H9 (cell line): Measurements from ENCODE around the gene GATA2. TPM values are rescaled to one million over a fixed set of nuclear protein-coding genes. Genes with fewer than 3 reads are reported as not detected.

Source experiments
- DNase-seq: peaks from one replicate; pipeline ENCODE4 v3.0.0-alpha.2; 2017
- H2AFZ ChIP-seq: one replicate; pipeline ENCODE4 v1.6.1; 2013; ENCODE audit warnings: mild to moderate bottlenecking, low read length, control low read depth, moderate library complexity
- H2AK5ac ChIP-seq: 2 replicates; pipeline ENCODE4 v1.6.1; 2013; ENCODE audit warnings: low read length, control low read depth, mixed read lengths; ENCODE audit not compliant: insufficient read length
- H2BK120ac ChIP-seq: one replicate; pipeline ENCODE4 v1.6.1; 2013; ENCODE audit warnings: low read depth, mild to moderate bottlenecking, low read length, control low read depth, inconsistent platforms; ENCODE audit not compliant: poor library complexity, severe bottlenecking
- H2BK12ac ChIP-seq: 2 replicates; pipeline ENCODE4 v1.6.1; 2013; ENCODE audit warnings: low read length, control low read depth, mixed read lengths, low read depth; ENCODE audit not compliant: insufficient read length
- H2BK15ac ChIP-seq: 2 replicates; pipeline ENCODE4 v1.6.1; 2013; ENCODE audit warnings: low read depth, low read length, control low read depth
- H2BK20ac ChIP-seq: one replicate; pipeline ENCODE4 v1.6.1; 2013; ENCODE audit warnings: low read depth, mild to moderate bottlenecking, low read length, control low read depth, inconsistent platforms; ENCODE audit not compliant: poor library complexity, severe bottlenecking
- H2BK5ac ChIP-seq: 2 replicates; pipeline ENCODE4 v1.6.1; 2013; ENCODE audit warnings: low read length, control low read depth, mixed read lengths; ENCODE audit not compliant: insufficient read length
- H3K14ac ChIP-seq: 2 replicates; pipeline ENCODE4 v1.6.1; 2013; ENCODE audit warnings: low read length, control low read depth; ENCODE audit not compliant: insufficient read depth
- H3K18ac ChIP-seq: 2 replicates; pipeline ENCODE4 v1.6.1; 2013; ENCODE audit warnings: low read depth, mild to moderate bottlenecking, mixed read lengths, low read length, control low read depth; ENCODE audit not compliant: insufficient read length
- H3K23ac ChIP-seq: 2 replicates; pipeline ENCODE4 v1.6.1; 2013; ENCODE audit warnings: low read length, control low read depth, mixed read lengths, low read depth; ENCODE audit not compliant: insufficient read length
- H3K23me2 ChIP-seq: 2 replicates; pipeline ENCODE4 v1.6.1; 2013; ENCODE audit warnings: low read depth, mild to moderate bottlenecking, mixed read lengths, low read length, control low read depth; ENCODE audit not compliant: insufficient read length, poor library complexity, severe bottlenecking
- H3K27ac ChIP-seq: 2 replicates; pipeline ENCODE4 v1.5.1; 2013; ENCODE audit warnings: low read length, control low read depth, mixed read lengths, low read depth; ENCODE audit not compliant: insufficient read length
- H3K27me3 ChIP-seq: 2 replicates; pipeline ENCODE4 v1.6.1; 2013; ENCODE audit warnings: low read length, control low read depth, inconsistent platforms; ENCODE audit not compliant: insufficient read depth
- H3K4ac ChIP-seq: 2 replicates; pipeline ENCODE4 v1.6.1; 2013; ENCODE audit warnings: low read depth, mild to moderate bottlenecking, control low read depth, inconsistent platforms, low read length, moderate library complexity
- H3K4me1 ChIP-seq: 2 replicates; pipeline ENCODE4 v1.6.1; 2013; ENCODE audit warnings: low read length, control low read depth, inconsistent platforms; ENCODE audit not compliant: insufficient read depth
- H3K4me2 ChIP-seq: 2 replicates; pipeline ENCODE4 v1.6.1; 2013; ENCODE audit warnings: low read length, control low read depth, mixed read lengths; ENCODE audit not compliant: insufficient read length, insufficient read depth
- H3K56ac ChIP-seq: 2 replicates; pipeline ENCODE4 v1.6.1; 2013; ENCODE audit warnings: low read depth, mild to moderate bottlenecking, mixed read lengths, low read length, control low read depth; ENCODE audit not compliant: insufficient read length
- H3K79me1 ChIP-seq: 2 replicates; pipeline ENCODE4 v1.6.1; 2013; ENCODE audit warnings: low read depth, mild to moderate bottlenecking, moderate library complexity, low read length, control low read depth, inconsistent platforms; ENCODE audit not compliant: insufficient read depth, poor library complexity, severe bottlenecking
- H3K79me2 ChIP-seq: 2 replicates; pipeline ENCODE4 v1.6.1; 2013; ENCODE audit warnings: low read length, control low read depth, inconsistent platforms; ENCODE audit not compliant: insufficient read depth
- H3K9ac ChIP-seq: 2 replicates; pipeline ENCODE4 v1.6.1; 2013; ENCODE audit warnings: low read length, control low read depth, mixed read lengths; ENCODE audit not compliant: insufficient read length; ENCODE audit errors: extremely low read depth
- H3K9me3 ChIP-seq: one replicate; pipeline ENCODE4 v1.6.1; 2013; ENCODE audit warnings: low read depth, low read length, inconsistent platforms; ENCODE audit not compliant: control insufficient read depth
- H3T11ph ChIP-seq: one replicate; pipeline ENCODE4 v1.6.1; 2013; ENCODE audit warnings: mild to moderate bottlenecking, low read length, control low read depth, inconsistent platforms
- H4K20me1 ChIP-seq: one replicate; pipeline ENCODE4 v1.6.1; 2013; ENCODE audit not compliant: control insufficient read depth, insufficient read length, insufficient read depth
- H4K5ac ChIP-seq: 2 replicates; pipeline ENCODE4 v1.6.1; 2013; ENCODE audit warnings: low read depth, mild to moderate bottlenecking, mixed read lengths, low read length, control low read depth; ENCODE audit not compliant: insufficient read length
- H4K8ac ChIP-seq: replicated peaks from 2 replicates; pipeline ENCODE4 v1.6.1; 2013; ENCODE audit warnings: low read length, control low read depth, mixed read lengths, low read depth; ENCODE audit not compliant: insufficient read length
- H4K91ac ChIP-seq: 2 replicates; pipeline ENCODE4 v1.6.1; 2013; ENCODE audit warnings: low read depth, mild to moderate bottlenecking, moderate library complexity, mixed read lengths, low read length, control low read depth; ENCODE audit not compliant: insufficient read length
- H3K27ac Mint-ChIP-seq, 3 experiments: 2 replicates in 2 of 3; 3 replicates in 1 of 3; pipeline ENCODE4 v1.8.0; 2020 to 2021; ENCODE audit warnings: mixed read lengths in 3 of 3, mild to moderate bottlenecking in 1 of 3, moderate library complexity in 1 of 3
- H3K27me3 Mint-ChIP-seq: 2 replicates; pipeline ENCODE4 v1.8.0; 2021; ENCODE audit warnings: low read depth, mild to moderate bottlenecking, moderate library complexity, mixed read lengths
- H3K36me3 Mint-ChIP-seq, 3 experiments: 2 replicates in 2 of 3; 3 replicates in 1 of 3; pipeline ENCODE4 v1.8.0; 2020 to 2021; ENCODE audit warnings: low read depth in 3 of 3, mixed read lengths in 3 of 3; ENCODE audit not compliant: insufficient read depth in 1 of 3
- H3K4me1 Mint-ChIP-seq, 2 experiments: 2 replicates each; pipeline ENCODE4 v1.8.0; 2020; ENCODE audit warnings: mixed read lengths in 2 of 2
- H3K4me3 Mint-ChIP-seq, 2 experiments: 2 replicates in 1 of 2; 3 replicates in 1 of 2; pipeline ENCODE4 v1.8.0; 2020 to 2021; ENCODE audit warnings: mild to moderate bottlenecking in 2 of 2, mixed read lengths in 2 of 2, moderate library complexity in 1 of 2
- H3K9me3 Mint-ChIP-seq, 2 experiments: 2 replicates in 1 of 2; 3 replicates in 1 of 2; pipeline ENCODE4 v1.8.0; 2020; ENCODE audit warnings: mild to moderate bottlenecking in 2 of 2, mixed read lengths in 2 of 2, moderate library complexity in 1 of 2
- WGBS: extraction: QIAGEN DNeasy Blood & Tissue Kit; methylation state at CpG from one replicate; pipeline ENCODE4 v1.1.7; 2013; ENCODE audit warnings: missing lambda C conversion rate, low lambda C conversion rate, mixed read lengths; ENCODE audit not compliant: insufficient read length; ENCODE audit errors: extremely low coverage; 5-methylcytosine and 5-hydroxymethylcytosine counted together
- total RNA-seq: library from RNA; stranded (reverse); gene quantifications from 2 replicates; pipeline ENCODE4 v1.2.1, GENCODE V29; 2021
- TF ChIP-seq, protein P1 (sequence below): fragments of 200-600 bp; sonication (generic); conservative IDR thresholded peaks from 3 replicates; pipeline ENCODE4 v1.8.0; 2021; ENCODE audit warnings: antibody characterized with exemption, mild to moderate bottlenecking

The GATA2 gene
- total RNA-seq, 1 experiment from 2014 or later, result 1.9 TPM

DNA sequence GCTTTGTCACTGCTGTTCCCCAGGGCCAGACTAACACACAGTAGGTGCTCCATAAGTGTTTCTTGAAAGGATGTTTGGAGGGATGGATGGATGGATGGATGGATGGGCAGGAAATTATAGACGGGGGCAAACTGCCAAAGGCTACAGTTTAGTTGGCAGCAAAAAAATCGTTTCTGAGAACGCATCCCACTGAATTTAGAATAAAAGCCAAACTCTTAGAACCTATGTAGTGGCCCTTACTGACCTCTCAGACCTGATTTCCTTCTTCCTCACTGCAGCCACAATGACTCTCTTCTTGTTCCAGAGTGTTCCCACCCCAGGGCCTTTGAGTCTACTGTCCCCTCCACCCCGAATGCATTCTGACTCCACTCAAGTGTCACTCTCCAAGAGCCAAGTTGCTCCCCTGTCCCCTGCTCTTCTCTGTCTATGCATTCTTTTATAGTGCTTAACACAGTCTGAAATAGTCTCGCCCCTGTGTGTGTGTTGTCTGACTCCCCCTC, 5.2 kb upstream of the GATA2 start:
- Histone ChIP-seq H3K4ac (no peak overlapping the region), H2BK15ac (no peak overlapping the region), H2BK120ac (no peak overlapping the region), H3K56ac (no peak overlapping the region), H2BK20ac (no peak overlapping the region), H3K9ac (no peak overlapping the region), H2AFZ (no peak overlapping the region), H3K9me3 (no peaks in the 10 kb centered on the region), H3K18ac (no peak overlapping the region), H4K8ac (no peak overlapping the region), H4K91ac (no peak overlapping the region), H3K79me1 (no peaks in the 10 kb centered on the region), H2BK5ac (no peak overlapping the region), H3K4me2 (no peak overlapping the region), H3K79me2 (no peaks in the 10 kb centered on the region), H4K5ac (no peak overlapping the region), H3K4me1 (no peaks in the 10 kb centered on the region), H3T11ph (no peak overlapping the region), H3K14ac (no peak overlapping the region), H4K20me1 (peaks cover 3% of the 10 kb centered on the region), H3K27ac (no peak overlapping the region), H3K23me2 (peaks cover 5% of the 10 kb centered on the region), H3K27me3 (peaks cover 44% of the 10 kb centered on the region), H2AK5ac (no peak overlapping the region), H3K23ac (no peak overlapping the region), H2BK12ac (no peak overlapping the region)
- peaks cover 18 to 41% of the 10 kb centered on the region in 2 experiments for H3K4me1 Mint-ChIP-seq
- no peak overlapping the region for H3K27ac Mint-ChIP-seq
- TF ChIP-seq, protein P1, sequence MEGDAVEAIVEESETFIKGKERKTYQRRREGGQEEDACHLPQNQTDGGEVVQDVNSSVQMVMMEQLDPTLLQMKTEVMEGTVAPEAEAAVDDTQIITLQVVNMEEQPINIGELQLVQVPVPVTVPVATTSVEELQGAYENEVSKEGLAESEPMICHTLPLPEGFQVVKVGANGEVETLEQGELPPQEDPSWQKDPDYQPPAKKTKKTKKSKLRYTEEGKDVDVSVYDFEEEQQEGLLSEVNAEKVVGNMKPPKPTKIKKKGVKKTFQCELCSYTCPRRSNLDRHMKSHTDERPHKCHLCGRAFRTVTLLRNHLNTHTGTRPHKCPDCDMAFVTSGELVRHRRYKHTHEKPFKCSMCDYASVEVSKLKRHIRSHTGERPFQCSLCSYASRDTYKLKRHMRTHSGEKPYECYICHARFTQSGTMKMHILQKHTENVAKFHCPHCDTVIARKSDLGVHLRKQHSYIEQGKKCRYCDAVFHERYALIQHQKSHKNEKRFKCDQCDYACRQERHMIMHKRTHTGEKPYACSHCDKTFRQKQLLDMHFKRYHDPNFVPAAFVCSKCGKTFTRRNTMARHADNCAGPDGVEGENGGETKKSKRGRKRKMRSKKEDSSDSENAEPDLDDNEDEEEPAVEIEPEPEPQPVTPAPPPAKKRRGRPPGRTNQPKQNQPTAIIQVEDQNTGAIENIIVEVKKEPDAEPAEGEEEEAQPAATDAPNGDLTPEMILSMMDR, result no peak
- peak overlapping the region in 1 of 2 experiments; percentile 25; a peak in 3 of 5 replicates for H3K4me3 Mint-ChIP-seq
- peak; percentile 4 for DNase-seq
- H3K9me3 Mint-ChIP-seq, result peaks cover 3 to 4% of the 10 kb centered on the region in 2 experiments; a peak in 2 of 5 replicates
- H3K27me3 Mint-ChIP-seq, result peaks cover 92% of the 10 kb centered on the region
- WGBS, result no CpG with 5 or more reads among the region's 5 CpGs
- H3K36me3 Mint-ChIP-seq, result no peaks in the 10 kb centered on the region; a peak in 2 of 7 replicates
